HG03442 (cell line): ENCODE data around the gene ERC2.

Source experiments
- ATAC-seq: cut with Tn5 transposase; IDR thresholded peaks from one replicate; pipeline ENCODE4 v1.9.1; 2021; ENCODE audit warnings: mild to moderate bottlenecking, moderate library complexity; ENCODE audit not compliant: unreplicated experiment

ERC2 gene

GRCh38 chr3:55775366-55776154 lies 692.7 kb downstream of the ERC2 start:
- ATAC-seq = no peak

- ATAC-seq = no peak
Observed at GRCh38 chr3:55774856-55775255, 693.4 kb downstream of the ERC2 start.

DNA sequence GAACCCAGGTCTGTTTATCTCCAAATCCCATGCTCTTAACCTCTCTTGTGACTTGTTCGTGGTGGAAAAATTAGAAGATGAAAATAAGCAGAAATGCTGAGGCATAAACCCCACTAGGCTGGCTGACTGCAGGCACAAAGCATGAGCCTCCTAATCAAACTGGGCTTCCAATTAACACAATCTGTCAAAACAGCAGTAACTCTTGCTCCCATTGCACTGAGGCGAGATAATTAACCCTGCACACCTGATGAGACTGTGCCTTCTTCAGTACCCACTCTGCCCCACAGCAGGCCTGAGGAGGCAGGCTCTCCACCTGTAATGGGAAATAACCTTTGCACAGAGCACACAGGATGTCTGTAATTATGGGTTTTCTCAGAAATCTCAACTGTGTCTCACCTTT lies 696.8 kb downstream of the ERC2 start:
- no peak for ATAC-seq

DNA sequence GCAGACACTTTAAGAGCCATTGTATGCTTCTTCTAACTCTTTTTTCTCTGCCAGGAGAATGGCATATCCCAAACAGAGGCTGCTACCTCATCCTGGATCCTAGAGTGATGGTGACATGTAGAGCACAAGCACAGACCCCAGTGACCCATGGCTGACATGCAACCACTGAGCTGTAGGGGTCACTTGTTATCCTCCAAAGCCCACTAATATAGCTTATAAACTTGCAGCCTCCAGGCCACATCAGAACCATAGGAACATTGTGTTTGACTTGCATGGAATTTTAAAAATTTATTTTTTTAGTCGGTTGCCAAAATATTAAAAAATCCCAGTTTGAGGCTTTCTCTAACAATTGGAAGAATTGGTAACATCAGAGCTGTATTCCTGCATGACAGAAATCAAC lies 698.2 kb downstream of the ERC2 start:
- no peak for ATAC-seq

- ATAC-seq = no peak
Observed at GRCh38 chr3:55766753-55767152, 701.5 kb downstream of the ERC2 start.

GRCh38 chr3:55765906-55766701 lies 702.2 kb downstream of the ERC2 start:
- no peak for ATAC-seq

DNA sequence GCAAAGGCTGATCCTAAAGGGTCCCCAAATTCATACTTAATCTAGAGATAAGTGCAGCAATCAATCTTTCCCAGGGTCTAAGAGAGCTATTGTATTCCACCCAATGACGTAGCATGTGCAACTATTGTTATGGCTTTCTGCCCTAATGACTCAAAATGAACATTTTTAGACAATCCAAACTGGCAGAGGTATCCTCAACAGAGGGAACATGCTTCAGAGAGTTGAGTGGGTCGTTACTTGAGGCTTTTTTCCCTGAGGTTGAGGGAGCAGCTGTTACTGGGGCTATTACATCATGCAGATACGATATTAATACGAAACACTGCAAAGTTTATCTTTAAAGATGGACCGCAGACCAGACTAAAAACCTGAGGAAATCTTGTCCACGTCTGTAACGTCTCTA lies 702.9 kb downstream of the ERC2 start:
- no peak for ATAC-seq

GRCh38 chr3:55756976-55757375 lies 711.3 kb downstream of the ERC2 start:
- no peak for ATAC-seq

DNA sequence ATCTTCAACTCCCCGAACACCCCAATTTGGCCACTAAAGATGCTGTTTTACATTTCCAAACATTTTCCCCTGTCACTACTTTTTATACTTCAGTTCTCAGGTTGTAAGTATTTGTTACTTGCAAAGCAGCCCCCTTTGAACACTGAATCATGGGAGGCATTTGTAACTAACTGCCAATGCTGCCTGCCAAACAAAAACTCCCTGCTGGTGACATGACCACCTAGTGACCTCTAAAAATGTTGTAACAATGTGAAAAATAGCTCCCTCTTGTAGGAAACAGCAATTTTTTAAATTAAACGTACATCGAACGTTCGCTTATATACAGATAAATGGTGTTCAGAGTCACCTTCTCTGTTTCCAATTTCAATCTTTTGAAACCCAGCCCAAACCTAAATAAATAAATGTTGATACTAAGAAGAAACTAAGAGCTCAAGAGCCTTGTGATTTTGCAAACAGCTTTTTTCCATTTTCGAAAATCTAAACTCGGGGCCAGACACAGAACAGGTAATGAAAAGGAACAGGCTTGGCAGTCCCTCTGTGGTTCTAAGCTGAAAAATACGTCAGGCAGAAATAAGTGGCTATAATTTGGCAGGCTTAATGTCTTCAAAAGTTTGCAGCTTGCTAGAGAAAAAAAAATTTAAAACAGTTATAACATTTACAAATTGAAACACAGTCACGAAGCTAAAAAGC lies 712.6 kb downstream of the ERC2 start:
- ATAC-seq = no peak

DNA sequence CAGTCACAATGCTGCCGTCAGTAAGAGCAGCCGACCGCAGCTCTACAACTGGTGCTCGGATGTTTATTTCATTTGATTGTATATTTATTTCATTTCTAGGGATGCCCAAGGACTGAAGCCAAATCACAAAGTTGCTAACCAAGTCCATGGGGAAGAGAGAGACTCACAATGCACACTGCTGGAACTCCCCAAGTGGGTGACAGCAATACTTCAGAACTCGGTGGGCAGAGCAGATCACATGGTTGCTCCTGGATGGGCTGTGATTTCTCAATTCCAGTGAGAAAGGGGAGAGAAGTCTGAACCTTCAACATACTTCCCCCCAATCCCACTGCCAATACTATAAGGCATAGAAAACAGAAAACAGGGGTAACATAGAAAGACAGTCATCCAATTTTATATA lies 715.4 kb downstream of the ERC2 start:
- no peak for ATAC-seq

DNA sequence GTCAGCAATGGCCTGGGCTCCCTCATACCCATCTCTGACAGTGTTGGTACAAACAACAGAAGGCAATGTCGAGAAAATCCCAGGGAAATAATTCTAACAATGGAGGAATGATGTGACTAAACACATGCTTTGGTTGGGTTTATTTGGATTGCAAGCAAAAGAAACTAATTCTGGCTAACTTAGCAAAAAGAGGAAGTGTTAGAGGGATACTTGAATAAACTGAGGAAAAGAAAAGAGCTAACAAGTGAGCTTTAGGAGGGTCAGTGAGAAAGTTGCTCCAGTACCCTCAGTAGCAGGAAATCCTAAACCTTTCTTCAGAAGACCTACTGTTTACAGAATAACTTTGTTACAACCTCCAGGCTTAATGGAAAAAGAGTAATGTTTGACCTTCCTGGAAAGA lies 716.5 kb downstream of the ERC2 start:
- ATAC-seq = no peak

DNA sequence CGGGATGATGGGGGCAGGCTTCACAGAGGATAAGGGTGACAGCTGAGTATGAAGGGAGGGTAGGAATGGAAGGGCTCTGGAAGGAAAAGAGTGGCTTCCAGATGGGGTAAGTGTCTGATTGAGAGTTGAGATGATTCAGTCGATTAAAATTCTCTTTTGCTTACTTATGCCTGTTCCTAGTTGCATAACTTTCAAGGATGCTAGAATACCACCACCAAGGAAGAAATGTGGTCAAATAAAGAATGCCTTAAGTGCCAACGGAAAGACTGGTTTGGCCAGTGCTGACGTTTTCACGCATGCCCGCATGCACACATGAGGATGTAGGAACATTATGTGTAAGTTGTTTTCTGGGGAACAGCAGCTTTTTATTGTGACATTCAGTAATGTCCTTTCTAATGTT lies 717.7 kb downstream of the ERC2 start:
- ATAC-seq = no peak

GRCh38 chr3:55749036-55749435 lies 719.2 kb downstream of the ERC2 start:
- ATAC-seq = no peak

DNA sequence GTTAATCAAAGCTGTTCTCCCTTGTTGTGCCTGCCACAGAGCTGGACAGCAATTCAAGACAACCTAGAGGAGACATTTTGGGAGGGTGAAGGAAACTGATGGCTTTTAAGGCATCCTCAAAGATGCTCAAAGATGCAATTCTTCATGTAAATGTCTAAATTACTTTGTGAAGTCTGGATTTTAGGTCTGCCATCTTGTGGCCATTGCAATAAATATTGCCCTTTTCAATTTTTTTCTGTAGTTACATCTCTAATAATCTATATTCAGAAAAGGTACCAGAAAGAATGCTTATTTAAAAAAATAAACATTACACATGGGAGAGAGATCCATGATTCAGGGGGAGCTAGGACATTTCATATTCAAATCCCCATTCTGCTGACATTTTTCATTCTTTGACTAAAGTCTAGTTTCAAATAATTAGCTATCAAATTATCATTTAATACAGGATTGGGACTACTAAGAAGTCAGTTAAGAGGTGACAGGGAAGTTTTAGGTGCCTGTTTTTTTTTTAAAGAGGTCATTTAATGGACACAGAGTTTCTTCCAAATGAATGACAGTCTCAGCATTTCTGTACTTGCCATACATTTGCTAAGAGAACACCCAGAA lies 721.4 kb downstream of the ERC2 start:
- no peak for ATAC-seq

GRCh38 chr3:55742832-55743136 lies 725.5 kb downstream of the ERC2 start:
- no peak for ATAC-seq

- no peak for ATAC-seq
Observed at GRCh38 chr3:55742022-55742831, 726.0 kb downstream of the ERC2 start.

DNA sequence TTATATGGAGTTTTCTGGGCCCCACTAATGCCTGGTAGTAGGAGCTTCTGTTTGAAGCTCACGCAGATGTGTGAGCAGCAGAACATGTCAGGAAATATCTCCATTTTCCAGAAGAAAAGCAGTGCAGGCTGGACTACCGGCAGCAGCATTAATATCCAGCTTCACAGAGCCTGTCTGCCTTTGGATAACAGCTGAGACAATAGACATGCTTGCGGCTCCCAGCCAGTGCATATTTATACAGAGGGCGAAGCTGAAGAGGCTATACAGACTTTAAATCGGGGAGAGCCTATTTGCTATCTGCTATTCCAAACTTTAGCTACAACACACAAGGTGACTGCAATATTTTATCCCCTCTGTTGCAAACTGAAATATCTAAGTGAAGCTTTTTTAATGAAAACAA lies 731.1 kb downstream of the ERC2 start:
- ATAC-seq = no peak

- no peak for ATAC-seq
Observed at GRCh38 chr3:55735976-55736375, 732.3 kb downstream of the ERC2 start.

DNA sequence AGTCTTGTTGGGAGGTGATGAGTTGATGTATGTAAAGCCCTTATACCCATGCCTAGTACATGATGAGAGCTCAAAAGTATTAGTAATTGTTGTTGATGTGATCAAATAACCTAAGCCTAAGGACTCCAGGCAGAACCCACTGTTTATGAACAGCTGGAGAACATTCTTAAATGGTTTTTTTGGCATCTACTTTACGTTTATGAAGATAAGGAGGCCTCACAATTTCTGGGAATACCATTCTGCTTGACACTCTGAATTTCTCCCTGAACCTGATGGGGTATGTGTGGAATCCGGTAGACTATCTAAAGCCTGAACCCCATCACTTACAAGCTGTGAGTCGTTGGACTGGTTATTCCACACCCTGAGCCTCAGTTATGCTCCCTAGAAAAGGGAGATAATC lies 736.5 kb downstream of the ERC2 start:
- no peak for ATAC-seq

- ATAC-seq = no peak
Observed at GRCh38 chr3:55729546-55729945, 738.7 kb downstream of the ERC2 start.
